GM19023 (cell line): ENCODE results near the gene CXCR5.

Experiments used
- ATAC-seq: cut with Tn5 transposase; IDR thresholded peaks from one replicate; pipeline ENCODE4 v1.9.1; 2021; ENCODE audit warnings: mild to moderate bottlenecking, moderate library complexity; ENCODE audit not compliant: unreplicated experiment

Gene CXCR5

GRCh38 chr11:118912742-118913410 lies 29.2 kb downstream of the CXCR5 start:
- no peak for ATAC-seq

- no peak for ATAC-seq
Measured at GRCh38 chr11:118913411-118914125, 29.9 kb downstream of the CXCR5 start.

GRCh38 chr11:118914178-118914918 lies 30.7 kb downstream of the CXCR5 start:
- no peak for ATAC-seq

- ATAC-seq, result no peak
Measured at GRCh38 chr11:118914987-118915386, 31.3 kb downstream of the CXCR5 start.

- ATAC-seq, result no peak
Measured at GRCh38 chr11:118915396-118915795, 31.7 kb downstream of the CXCR5 start.

- no peak for ATAC-seq
Measured at GRCh38 chr11:118915941-118916841, 32.5 kb downstream of the CXCR5 start.

GRCh38 chr11:118916842-118917388 lies 33.2 kb downstream of the CXCR5 start:
- no peak for ATAC-seq

- ATAC-seq, result no peak
Measured at GRCh38 chr11:118917481-118918127, 33.9 kb downstream of the CXCR5 start.

- no peak for ATAC-seq
Measured at GRCh38 chr11:118918128-118918685, 34.5 kb downstream of the CXCR5 start.

GRCh38 chr11:118918686-118919280 lies 35.1 kb downstream of the CXCR5 start:
- ATAC-seq, result no peak

GRCh38 chr11:118921121-118921928 lies 37.6 kb downstream of the CXCR5 start:
- no peak for ATAC-seq

- ATAC-seq, result no peak
Measured at GRCh38 chr11:118921929-118922744, 38.4 kb downstream of the CXCR5 start.

GRCh38 chr11:118922745-118923627 lies 39.3 kb downstream of the CXCR5 start:
- ATAC-seq, result no peak

- ATAC-seq, result no peak
Measured at GRCh38 chr11:118923721-118924587, 40.3 kb downstream of the CXCR5 start.
